Mesenchymal stem cell (in vitro differentiated cells and primary cell): ENCODE data around the gene RALGPS1.

Source experiments
- DNase-seq: peaks from one replicate; pipeline ENCODE4 v3.0.0-alpha.2; 2013
- H2AFZ ChIP-seq: one replicate; pipeline ENCODE4 v1.6.1; 2013; ENCODE audit warnings: low read depth, mild to moderate bottlenecking, control low read depth, inconsistent platforms, low read length, moderate library complexity
- H2AK5ac ChIP-seq: 2 replicates; pipeline ENCODE4 v1.6.1; 2013; ENCODE audit warnings: low read length, moderate library complexity, mild to moderate bottlenecking, inconsistent platforms; ENCODE audit not compliant: severe bottlenecking
- H2BK120ac ChIP-seq: one replicate; pipeline ENCODE4 v1.6.1; 2013; ENCODE audit warnings: low read depth, mild to moderate bottlenecking, inconsistent platforms, low read length, moderate library complexity
- H2BK12ac ChIP-seq, 2 experiments: one replicate each; pipeline ENCODE4 v1.6.1; 2013; ENCODE audit warnings: inconsistent platforms in 2 of 2, low read length in 2 of 2, mild to moderate bottlenecking in 2 of 2, moderate library complexity in 2 of 2, control low read depth in 1 of 2
- H2BK15ac ChIP-seq: one replicate; pipeline ENCODE4 v1.6.1; 2013; ENCODE audit warnings: mild to moderate bottlenecking, low read depth, inconsistent platforms; ENCODE audit not compliant: poor library complexity, severe bottlenecking
- H2BK5ac ChIP-seq: 2 replicates; pipeline ENCODE4 v1.6.1; 2013; ENCODE audit warnings: low read depth, mild to moderate bottlenecking, low read length, control low read depth, inconsistent platforms; ENCODE audit not compliant: poor library complexity, severe bottlenecking
- H3K14ac ChIP-seq, 2 experiments: one replicate each; pipeline ENCODE4 v1.6.1; 2013; ENCODE audit warnings: inconsistent platforms in 2 of 2, low read length in 2 of 2, control low read depth in 1 of 2, mild to moderate bottlenecking in 1 of 2, moderate library complexity in 1 of 2
- H3K18ac ChIP-seq, 2 experiments: one replicate each; pipeline ENCODE4 v1.6.1; 2013; ENCODE audit warnings: inconsistent platforms in 2 of 2, low read length in 2 of 2, control low read depth in 1 of 2, low read depth in 1 of 2, mild to moderate bottlenecking in 1 of 2
- H3K23ac ChIP-seq, 2 experiments: one replicate each; pipeline ENCODE4 v1.6.1; 2013; ENCODE audit warnings: inconsistent platforms in 2 of 2, low read length in 2 of 2, mild to moderate bottlenecking in 2 of 2, moderate library complexity in 2 of 2, control low read depth in 1 of 2
- H3K27ac ChIP-seq: 2 replicates; pipeline ENCODE4 v1.5.1; 2013; ENCODE audit warnings: mild to moderate bottlenecking, moderate library complexity, low read length, control low read depth, inconsistent platforms; ENCODE audit not compliant: poor library complexity, severe bottlenecking
- H3K27me3 ChIP-seq, 2 experiments: 2 replicates each; pipeline versions ENCODE4 v1.6.1 to v1.7.0; 2013; ENCODE audit warnings: low read length in 2 of 2, mild to moderate bottlenecking in 2 of 2, moderate library complexity in 2 of 2, control low read depth in 1 of 2, inconsistent platforms in 1 of 2; ENCODE audit not compliant: control insufficient read depth in 1 of 2, insufficient read depth in 1 of 2
- H3K36me3 ChIP-seq, 2 experiments: 2 replicates each; pipeline versions ENCODE4 v1.6.1 to v1.7.0; 2013; ENCODE audit warnings: low read length in 2 of 2, control low read depth in 1 of 2, inconsistent platforms in 1 of 2, low read depth in 1 of 2, mild to moderate bottlenecking in 1 of 2; ENCODE audit not compliant: insufficient read depth in 2 of 2, control insufficient read depth in 1 of 2
- H3K4ac ChIP-seq, 2 experiments: one replicate each; pipeline ENCODE4 v1.6.1; 2013; ENCODE audit warnings: inconsistent platforms in 2 of 2, low read length in 2 of 2, mild to moderate bottlenecking in 2 of 2, moderate library complexity in 2 of 2, control low read depth in 1 of 2, low read depth in 1 of 2
- H3K4me1 ChIP-seq: 2 replicates; pipeline ENCODE4 v1.6.1; 2013; ENCODE audit warnings: low read depth, low read length, control low read depth; ENCODE audit not compliant: control insufficient read depth, insufficient read depth
- H3K4me2 ChIP-seq: 2 replicates; pipeline ENCODE4 v1.6.1; 2013; ENCODE audit warnings: low read length, mild to moderate bottlenecking, inconsistent platforms; ENCODE audit not compliant: poor library complexity, severe bottlenecking
- H3K4me3 ChIP-seq, 2 experiments: 2 replicates each; pipeline versions ENCODE4 v1.5.1 to v1.7.0; 2013; ENCODE audit warnings: low read length in 2 of 2, mild to moderate bottlenecking in 2 of 2, control low read depth in 1 of 2, low read depth in 1 of 2; ENCODE audit not compliant: insufficient read depth in 1 of 2
- H3K79me1 ChIP-seq: replicated peaks from 2 replicates; pipeline ENCODE4 v1.6.1; 2013; ENCODE audit warnings: mild to moderate bottlenecking, control low read depth, low read length, inconsistent platforms; ENCODE audit not compliant: poor library complexity, severe bottlenecking
- H3K9ac ChIP-seq: 2 replicates; pipeline ENCODE4 v1.7.0; 2013; ENCODE audit warnings: mild to moderate bottlenecking, low read length, moderate library complexity
- H3K9me3 ChIP-seq: 2 replicates; pipeline ENCODE4 v1.7.0; 2013; ENCODE audit warnings: mild to moderate bottlenecking, low read length; ENCODE audit not compliant: control insufficient read depth
- H4K8ac ChIP-seq: one replicate; pipeline ENCODE4 v1.6.1; 2013; ENCODE audit warnings: inconsistent platforms, mild to moderate bottlenecking, low read length, moderate library complexity
- H4K91ac ChIP-seq: one replicate; pipeline ENCODE4 v1.6.1; 2013; ENCODE audit warnings: mild to moderate bottlenecking, low read length, inconsistent platforms
- WGBS: methylation state at CpG from one replicate; pipeline ENCODE4 v1.1.7; 2013; ENCODE audit warnings: mixed read lengths; 5-methylcytosine and 5-hydroxymethylcytosine counted together

The RALGPS1 gene

GRCh38 chr9:126935630-126936029, 21.0 kb downstream of the RALGPS1 start:
- no peak for DNase-seq
- Histone ChIP-seq H3K18ac (no peak overlapping the region), H2AFZ (no peak overlapping the region), H2BK5ac (no peak overlapping the region), H2AK5ac (no peak overlapping the region), H3K79me1 (no peaks in the 10 kb centered on the region), H2BK12ac (no peak overlapping the region), H4K8ac (no peak overlapping the region), H3K4me1 (peaks cover 2% of the 10 kb centered on the region), H3K27me3 (peaks cover 37 to 57% of the 10 kb centered on the region in 2 experiments), H3K36me3 (no peaks in the 10 kb centered on the region), H3K4me3 (no peak overlapping the region), H3K27ac (no peak overlapping the region), H3K14ac (no peak overlapping the region), H3K9me3 (peaks cover 4% of the 10 kb centered on the region), H3K4ac (no peak overlapping the region), H2BK120ac (no peak overlapping the region), H4K91ac (no peak overlapping the region), H3K9ac (no peak overlapping the region), H2BK15ac (no peak overlapping the region), H3K23ac (no peak overlapping the region), H3K4me2 (no peak overlapping the region)
- WGBS: 85% methylated on average over 4 of the region's 5 CpGs

GRCh38 chr9:126937444-126937843, 22.9 kb downstream of the RALGPS1 start:
- no peak overlapping the region for H2BK5ac ChIP-seq

GRCh38 chr9:126938327-126938726, 23.7 kb downstream of the RALGPS1 start:
- Histone ChIP-seq H3K4me1 (peaks cover 2% of the 10 kb centered on the region), H3K14ac (no peak overlapping the region), H2AFZ (no peak overlapping the region), H3K4me3 (no peak overlapping the region), H3K9ac (no peak overlapping the region), H3K4me2 (no peak overlapping the region), H2BK5ac (no peak overlapping the region), H3K23ac (no peak overlapping the region), H2BK15ac (no peak overlapping the region), H3K79me1 (no peaks in the 10 kb centered on the region), H2BK12ac (no peak overlapping the region), H3K27ac (no peak overlapping the region), H3K18ac (no peak overlapping the region), H3K4ac (no peak overlapping the region), H4K8ac (no peak overlapping the region), H3K27me3 (peaks cover 23 to 49% of the 10 kb centered on the region in 2 experiments), H2AK5ac (no peak overlapping the region), H3K9me3 (peaks cover 4% of the 10 kb centered on the region), H2BK120ac (no peak overlapping the region), H4K91ac (no peak overlapping the region), H3K36me3 (no peaks in the 10 kb centered on the region)
- WGBS: 85% methylated on average over 4 of the region's 4 CpGs
- DNase-seq: no peak

More at GRCh38 chr9:126937444-126937843, 22.9 kb downstream of the RALGPS1 start:
- no peak overlapping the region for H4K91ac ChIP-seq
- peaks cover 2% of the 10 kb centered on the region for H3K4me1 ChIP-seq
- H2BK15ac ChIP-seq: no peak overlapping the region
- H3K14ac ChIP-seq: no peak overlapping the region
- no peaks in the 10 kb centered on the region for H3K36me3 ChIP-seq
- no peak overlapping the region for H3K4ac ChIP-seq
- DNase-seq: no peak
- no peak overlapping the region for H2BK12ac ChIP-seq
- H4K8ac ChIP-seq: no peak overlapping the region
- H3K4me3 ChIP-seq: no peak overlapping the region
- no peak overlapping the region for H3K18ac ChIP-seq
- H2AK5ac ChIP-seq: no peak overlapping the region
- peaks cover 4% of the 10 kb centered on the region for H3K9me3 ChIP-seq
- H2BK120ac ChIP-seq: no peak overlapping the region
- no peak overlapping the region for H3K23ac ChIP-seq
- H2AFZ ChIP-seq: no peak overlapping the region
- peaks cover 30 to 56% of the 10 kb centered on the region in 2 experiments for H3K27me3 ChIP-seq
- no peak overlapping the region for H3K27ac ChIP-seq
- no peak overlapping the region for H3K4me2 ChIP-seq
- no peak overlapping the region for H3K9ac ChIP-seq
- no peaks in the 10 kb centered on the region for H3K79me1 ChIP-seq

- 74% methylated on average over 4 of the region's 6 CpGs for WGBS
- peaks cover 2% of the 10 kb centered on the region for H3K4me1 ChIP-seq
- H2BK15ac ChIP-seq: no peak overlapping the region
- no peak overlapping the region for H2BK5ac ChIP-seq
- no peaks in the 10 kb centered on the region for H3K36me3 ChIP-seq
- no peak overlapping the region for H4K8ac ChIP-seq
- H2BK12ac ChIP-seq: no peak overlapping the region
- DNase-seq: no peak
- H3K4ac ChIP-seq: no peak overlapping the region
- no peak overlapping the region for H2BK120ac ChIP-seq
- H2AFZ ChIP-seq: no peak overlapping the region
- H3K18ac ChIP-seq: no peak overlapping the region
- H3K9me3 ChIP-seq: peaks cover 4% of the 10 kb centered on the region
- H3K23ac ChIP-seq: no peak overlapping the region
- no peak overlapping the region for H3K9ac ChIP-seq
- no peak overlapping the region for H3K27ac ChIP-seq
- no peak overlapping the region for H4K91ac ChIP-seq
- H3K4me3 ChIP-seq: no peak overlapping the region
- H3K14ac ChIP-seq: no peak overlapping the region
- H3K79me1 ChIP-seq: no peaks in the 10 kb centered on the region
- peaks cover 15 to 34% of the 10 kb centered on the region in 2 experiments for H3K27me3 ChIP-seq
- no peak overlapping the region for H3K4me2 ChIP-seq
- H2AK5ac ChIP-seq: no peak overlapping the region
Observed at GRCh38 chr9:126939821-126940221, 25.2 kb downstream of the RALGPS1 start.
